ENCODE data around the gene SRP54. TPM values are rescaled to one million over a fixed set of nuclear protein-coding genes. Genes with fewer than 3 reads are reported as not detected.

The SRP54 gene
- polyA plus RNA-seq (2011; rRNA removed) (58.8 and 84.2 TPM in 2 replicates), polyA minus RNA-seq (2011; rRNA and poly(A)+ RNA removed) (25.6 and 39.1 TPM in 2 replicates)

DNA sequence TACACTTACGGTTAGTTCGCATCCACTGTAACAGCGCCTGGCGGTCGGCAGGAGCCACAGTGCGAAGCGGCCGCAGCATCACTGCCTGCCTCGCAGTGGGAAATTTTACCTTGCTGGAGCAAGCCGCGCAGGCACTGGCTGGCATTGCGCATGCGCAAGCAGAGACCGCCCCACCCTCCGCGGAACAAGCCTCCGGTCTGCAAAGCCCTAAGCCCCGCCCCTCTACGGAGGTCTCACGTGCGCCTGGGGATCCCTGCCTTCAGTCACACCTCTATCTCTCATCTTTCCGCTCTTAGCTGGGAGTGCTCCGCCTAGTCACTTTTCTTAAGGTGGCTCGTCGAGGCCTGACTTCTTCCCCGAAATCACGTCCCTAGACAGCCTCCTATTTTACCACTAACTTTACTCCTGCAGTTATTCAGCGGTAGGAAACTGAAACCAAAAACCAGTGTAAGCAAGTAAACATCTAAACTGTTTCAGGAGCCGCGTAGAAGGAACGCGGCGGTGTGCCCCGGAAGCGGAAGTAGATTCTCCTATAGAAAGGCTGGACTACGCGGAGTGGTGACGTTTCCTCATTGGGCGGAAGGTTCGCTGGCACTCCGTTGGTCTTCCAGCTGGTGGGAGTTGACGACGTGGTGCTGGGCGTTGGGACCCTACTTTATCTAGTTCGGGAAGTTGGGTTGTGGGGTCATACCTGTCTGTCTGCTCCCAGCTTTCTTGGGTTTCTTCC is at the start of gene SRP54:
Gene SRP54 (plus strand): TSS at position 572 of the 727 bp plus-strand sequence. CDS start 13,718 bp downstream, outside the sequence.
- POLR2A ChIA-PET, result interaction anchor here (0.6 to 4.0 kb wide), 7 partner anchors 11 to 283 kb away, joined by 3 to 25 read pairs (median 4); partner anchors contain the start of genes BAZ1A, FAM177A1 and PPP2R3C
- Histone ChIP-seq H3K27ac (ENCODE audit: low read depth, low read length) (peak within 1 kb of the TSS; percentile 100), H3K27me3 (ENCODE audit: control insufficient read depth, insufficient read depth, low read length) (no peaks in the 10 kb centered on the region), H3K4me3 (ENCODE audit: low read depth, low read length) (peak within 1 kb of the TSS; percentile 73), H3K9me3 (ENCODE audit: control insufficient read depth, insufficient read depth, low read length) (no peaks in the 10 kb centered on the region)
- DNase-seq (ENCODE audit: low read depth, low spot score), result peak; percentile 96
- CTCF ChIA-PET, result interaction anchor here (0.9 to 1.6 kb wide), 2 partner anchors 18 to 292 kb away, joined by 3 to 4 read pairs; no protein-coding TSS in a partner anchor
- TF ChIP-seq, protein P1, sequence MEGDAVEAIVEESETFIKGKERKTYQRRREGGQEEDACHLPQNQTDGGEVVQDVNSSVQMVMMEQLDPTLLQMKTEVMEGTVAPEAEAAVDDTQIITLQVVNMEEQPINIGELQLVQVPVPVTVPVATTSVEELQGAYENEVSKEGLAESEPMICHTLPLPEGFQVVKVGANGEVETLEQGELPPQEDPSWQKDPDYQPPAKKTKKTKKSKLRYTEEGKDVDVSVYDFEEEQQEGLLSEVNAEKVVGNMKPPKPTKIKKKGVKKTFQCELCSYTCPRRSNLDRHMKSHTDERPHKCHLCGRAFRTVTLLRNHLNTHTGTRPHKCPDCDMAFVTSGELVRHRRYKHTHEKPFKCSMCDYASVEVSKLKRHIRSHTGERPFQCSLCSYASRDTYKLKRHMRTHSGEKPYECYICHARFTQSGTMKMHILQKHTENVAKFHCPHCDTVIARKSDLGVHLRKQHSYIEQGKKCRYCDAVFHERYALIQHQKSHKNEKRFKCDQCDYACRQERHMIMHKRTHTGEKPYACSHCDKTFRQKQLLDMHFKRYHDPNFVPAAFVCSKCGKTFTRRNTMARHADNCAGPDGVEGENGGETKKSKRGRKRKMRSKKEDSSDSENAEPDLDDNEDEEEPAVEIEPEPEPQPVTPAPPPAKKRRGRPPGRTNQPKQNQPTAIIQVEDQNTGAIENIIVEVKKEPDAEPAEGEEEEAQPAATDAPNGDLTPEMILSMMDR (IDR thresholded peaks at IDR 0.05; ENCODE audit: low read depth, low read length), result peak; percentile 41

DNA sequence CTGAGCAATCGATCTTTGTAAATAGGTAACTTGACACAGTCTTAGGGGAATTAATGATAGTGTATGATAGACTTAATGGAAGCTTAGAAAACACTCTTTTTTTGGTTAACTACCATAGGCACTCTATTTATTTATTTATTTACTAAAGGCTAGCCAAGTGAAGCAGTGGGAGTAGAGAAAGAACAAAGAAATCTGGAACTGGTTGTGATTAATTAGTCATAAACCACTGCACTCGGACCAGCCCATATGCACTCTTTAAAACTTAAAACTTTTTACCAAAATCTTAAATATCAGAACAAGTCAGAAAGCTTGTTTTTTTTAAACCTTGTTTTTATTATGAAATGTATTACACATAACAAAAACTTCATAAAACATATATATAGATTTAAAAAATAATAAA is 49.5 kb upstream of the SRP54 start:
- Histone ChIP-seq H3K4me3 (ENCODE audit: low read depth, low read length) (no peak overlapping the region), H3K27me3 (ENCODE audit: control insufficient read depth, insufficient read depth, low read length) (no peaks in the 10 kb centered on the region), H3K9me3 (ENCODE audit: control insufficient read depth, insufficient read depth, low read length) (no peaks in the 10 kb centered on the region), H3K27ac (ENCODE audit: low read depth, low read length) (no peak overlapping the region)
- CTCF ChIA-PET, result no interaction called here
- DNase-seq (ENCODE audit: low read depth, low spot score), result no peak
- POLR2A ChIA-PET, result interaction anchor here (0.7 kb wide), 1 partner anchor 113 kb away, joined by 5 read pairs; the partner anchor contains the start of gene FAM177A1
- TF ChIP-seq, protein P1 (IDR thresholded peaks at IDR 0.05; ENCODE audit: low read depth, low read length), result no peak

GRCh38 chr14:34935488-34935887 is 47.3 kb upstream of the SRP54 start:
- no peaks in the 10 kb centered on the region for H3K9me3 ChIP-seq (ENCODE audit: control insufficient read depth, insufficient read depth, low read length)
- TF ChIP-seq, protein P1 (IDR thresholded peaks at IDR 0.05; ENCODE audit: low read depth, low read length), result no peak
- CTCF ChIA-PET, result interaction anchor here (0.7 kb wide), 1 partner anchor 47 kb away, joined by 3 read pairs; no protein-coding TSS in a partner anchor
- no peak overlapping the region for H3K4me3 ChIP-seq (ENCODE audit: low read depth, low read length)
- DNase-seq (ENCODE audit: low read depth, low spot score), result no peak
- no peaks in the 10 kb centered on the region for H3K27me3 ChIP-seq (ENCODE audit: control insufficient read depth, insufficient read depth, low read length)
- no peak overlapping the region for H3K27ac ChIP-seq (ENCODE audit: low read depth, low read length)
- POLR2A ChIA-PET, result interaction anchor here (0.7 kb wide), 1 partner anchor 46 kb away, joined by 7 read pairs; no protein-coding TSS in a partner anchor

DNA sequence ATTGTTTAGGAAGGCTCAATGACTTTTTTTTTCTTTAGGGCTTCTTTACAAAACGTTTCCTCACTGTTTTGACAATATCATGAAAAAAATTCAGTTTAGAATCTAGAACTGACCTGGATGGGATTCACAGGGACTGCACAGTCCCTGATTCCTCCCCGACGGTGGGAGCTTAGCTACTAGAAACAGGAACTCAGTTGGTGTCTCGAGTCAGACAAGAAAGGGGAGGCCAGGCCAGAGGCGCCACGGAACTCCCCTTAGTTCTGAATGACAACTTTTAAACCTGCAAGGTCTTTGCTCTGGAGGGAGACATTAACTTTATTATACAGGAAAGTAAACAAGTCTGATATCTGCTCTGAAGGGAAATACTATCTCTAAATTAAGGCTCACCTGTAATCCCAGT is 45.4 kb upstream of the SRP54 start:
- Histone ChIP-seq H3K4me3 (ENCODE audit: low read depth, low read length) (no peak overlapping the region), H3K27ac (ENCODE audit: low read depth, low read length) (no peak overlapping the region), H3K9me3 (ENCODE audit: control insufficient read depth, insufficient read depth, low read length) (no peaks in the 10 kb centered on the region), H3K27me3 (ENCODE audit: control insufficient read depth, insufficient read depth, low read length) (no peaks in the 10 kb centered on the region)
- POLR2A ChIA-PET, result no interaction called here
- no peak for DNase-seq (ENCODE audit: low read depth, low spot score)
- CTCF ChIA-PET, result no interaction called here
- TF ChIP-seq, protein P1 (IDR thresholded peaks at IDR 0.05; ENCODE audit: low read depth, low read length), result no peak

DNA sequence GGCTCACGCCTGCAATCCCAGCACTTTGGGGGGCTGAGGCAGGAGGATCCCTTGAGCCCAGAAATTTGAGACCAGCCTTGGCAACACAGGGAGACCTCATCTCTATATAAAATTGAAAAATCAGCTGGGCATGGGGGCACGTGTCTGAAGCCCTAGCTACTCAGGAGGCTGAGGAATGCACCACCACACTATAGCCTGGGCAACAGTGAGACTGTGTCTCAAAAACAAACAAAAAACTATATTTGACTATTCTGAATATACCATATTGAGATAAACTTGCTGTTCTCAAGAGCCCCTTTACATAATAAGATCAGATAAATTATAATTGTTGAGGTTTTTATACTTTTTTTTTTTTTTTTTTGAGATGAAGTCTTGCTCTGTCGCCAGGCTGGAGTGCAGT is 44.9 kb upstream of the SRP54 start:
- Histone ChIP-seq H3K9me3 (ENCODE audit: control insufficient read depth, insufficient read depth, low read length) (no peaks in the 10 kb centered on the region), H3K27ac (ENCODE audit: low read depth, low read length) (no peak overlapping the region), H3K4me3 (ENCODE audit: low read depth, low read length) (no peak overlapping the region), H3K27me3 (ENCODE audit: control insufficient read depth, insufficient read depth, low read length) (no peaks in the 10 kb centered on the region)
- TF ChIP-seq, protein P1 (IDR thresholded peaks at IDR 0.05; ENCODE audit: low read depth, low read length), result no peak
- no peak for DNase-seq (ENCODE audit: low read depth, low spot score)
- CTCF ChIA-PET, result interaction anchor here (0.7 kb wide), 1 partner anchor 876 kb away, joined by 3 read pairs; no protein-coding TSS in a partner anchor
- POLR2A ChIA-PET, result no interaction called here
